Esophagus muscularis mucosa (tissue), 3 donors: ENCODE data around the gene ZNF783.

Experiments used
- CTCF ChIP-seq, 3 experiments: fragments of 200-600 bp in 2 of 3; fragments of 450-650 bp in 1 of 3; sonication (generic) in 2 of 3; IDR thresholded peaks; one replicate each; pipeline ENCODE4 v1.5.1; 2017 to 2019; ENCODE audit warnings: antibody characterized with exemption in 3 of 3, mild to moderate bottlenecking in 2 of 3, moderate library complexity in 1 of 3
- POLR2AphosphoS5 ChIP-seq, 2 donors: sonication (generic); formaldehyde crosslinking; IDR thresholded peaks; one replicate each; pipeline ENCODE4 v1.6.1; 2017; ENCODE audit warnings: antibody characterized with exemption in 2 of 2

DNA sequence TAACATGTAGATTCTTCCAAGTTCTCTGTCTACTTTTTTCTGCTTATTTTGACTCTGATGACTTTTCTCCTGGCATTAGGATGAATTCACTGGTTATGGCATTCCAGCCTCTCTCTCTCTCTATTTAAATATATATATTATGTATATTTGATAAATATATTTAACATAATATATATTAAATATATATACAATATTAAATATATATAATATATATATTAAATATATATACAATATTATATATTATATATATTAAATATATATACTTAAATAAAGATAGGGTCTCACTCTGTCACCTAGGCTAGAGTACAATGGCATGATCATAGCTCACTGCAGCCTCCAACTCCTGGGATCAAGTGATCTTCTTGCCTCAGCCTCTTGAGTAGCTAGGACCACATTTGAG, 60.7 kb downstream of the ZNF783 start:
- TF ChIP-seq CTCF (IDR thresholded peaks at IDR 0.05) (no peak), POLR2AphosphoS5 (IDR thresholded peaks at IDR 0.05) (no peak)
